Kasumi-1 (cell line): ENCODE results near the gene PELI2.

Source experiments
- DNase-seq, 2 experiments: peaks; one replicate each; lab custom pipeline; 2025; lab: John Stamatoyannopoulos, UW

Gene PELI2

GRCh38 chr14:56117765-56118610, at the start of gene PELI2:
Gene PELI2 (plus strand): TSS chr14:56118411. CDS start chr14:56118661, 250 bp downstream.
- DNase-seq: peak; percentile 60 to 71

- no peak for DNase-seq
Observed at GRCh38 chr14:56073799-56074198, 44.4 kb upstream of the PELI2 start.

- DNase-seq: no peak
Observed at GRCh38 chr14:56075301-56075700, 42.9 kb upstream of the PELI2 start.

- DNase-seq: no peak
Observed at GRCh38 chr14:56081139-56081538, 37.1 kb upstream of the PELI2 start.

- no peak for DNase-seq
Observed at GRCh38 chr14:56082880-56083279, 35.3 kb upstream of the PELI2 start.

- DNase-seq: no peak
Observed at GRCh38 chr14:56085471-56085870, 32.7 kb upstream of the PELI2 start.

GRCh38 chr14:56087671-56088471, 30.3 kb upstream of the PELI2 start:
- no peak for DNase-seq

GRCh38 chr14:56088941-56089340, 29.3 kb upstream of the PELI2 start:
- DNase-seq: no peak

GRCh38 chr14:56092763-56093162, 25.4 kb upstream of the PELI2 start:
- DNase-seq: no peak

GRCh38 chr14:56094076-56094475, 24.1 kb upstream of the PELI2 start:
- no peak for DNase-seq

GRCh38 chr14:56098021-56098420, 20.2 kb upstream of the PELI2 start:
- DNase-seq: no peak

- no peak for DNase-seq
Observed at GRCh38 chr14:56099081-56099797, 19.0 kb upstream of the PELI2 start.

- DNase-seq: no peak
Observed at GRCh38 chr14:56100556-56100955, 17.7 kb upstream of the PELI2 start.

- DNase-seq: no peak
Observed at GRCh38 chr14:56102941-56103340, 15.3 kb upstream of the PELI2 start.

- no peak for DNase-seq
Observed at GRCh38 chr14:56107615-56108014, 10.6 kb upstream of the PELI2 start.

GRCh38 chr14:56108057-56108456, 10.2 kb upstream of the PELI2 start:
- no peak for DNase-seq

GRCh38 chr14:56112781-56113180, 5.4 kb upstream of the PELI2 start:
- DNase-seq: peak; percentile 28 to 43

- no peak for DNase-seq
Observed at GRCh38 chr14:56115334-56115870, 2.8 kb upstream of the PELI2 start.

GRCh38 chr14:56115976-56116893, 2.0 kb upstream of the PELI2 start:
- no peak for DNase-seq

GRCh38 chr14:56118611-56119181, 485 bp downstream of the PELI2 start:
- no peak for DNase-seq
